PFSK-1 (cell line): Measurements from ENCODE around the gene ZAP70.

ENCODE experiments used
- FOXP2 ChIP-seq: optimal IDR thresholded peaks from 2 replicates; pipeline ENCODE3; 2011; ENCODE audit warnings: borderline replicate concordance, control low read depth, inconsistent platforms; ENCODE audit not compliant: insufficient read depth; ENCODE audit errors: extremely low read length, extremely low read depth
- POLR2AphosphoS5 ChIP-seq: IDR thresholded peaks from 2 replicates; pipeline ENCODE4 v1.6.1; 2012; ENCODE audit warnings: low read depth, mild to moderate bottlenecking, control low read depth, low read length, moderate library complexity
- SIN3A ChIP-seq: IDR thresholded peaks from 2 replicates; pipeline ENCODE4 v1.6.1; 2012; ENCODE audit warnings: mild to moderate bottlenecking, low read length, moderate library complexity, borderline replicate concordance; ENCODE audit not compliant: insufficient read depth
- TAF1 ChIP-seq: IDR thresholded peaks from 2 replicates; pipeline ENCODE4 v1.6.1; 2012; ENCODE audit warnings: low read length, control low read depth, borderline replicate concordance; ENCODE audit not compliant: insufficient read depth
- TF ChIP-seq, protein P1 (sequence below), 2 experiments: IDR thresholded peaks; 2 replicates each; pipeline versions ENCODE4 v1.6.1 to v1.8.0; 2011 to 2012; ENCODE audit warnings: low read depth in 2 of 2, low read length in 2 of 2, control low read depth in 1 of 2, inconsistent platforms in 1 of 2, mild to moderate bottlenecking in 1 of 2, moderate library complexity in 1 of 2; ENCODE audit not compliant: insufficient read depth in 1 of 2

- TF ChIP-seq POLR2AphosphoS5 (no peak), SIN3A (no peak), TAF1 (no peak), FOXP2 (no peak)
- TF ChIP-seq, protein P1, sequence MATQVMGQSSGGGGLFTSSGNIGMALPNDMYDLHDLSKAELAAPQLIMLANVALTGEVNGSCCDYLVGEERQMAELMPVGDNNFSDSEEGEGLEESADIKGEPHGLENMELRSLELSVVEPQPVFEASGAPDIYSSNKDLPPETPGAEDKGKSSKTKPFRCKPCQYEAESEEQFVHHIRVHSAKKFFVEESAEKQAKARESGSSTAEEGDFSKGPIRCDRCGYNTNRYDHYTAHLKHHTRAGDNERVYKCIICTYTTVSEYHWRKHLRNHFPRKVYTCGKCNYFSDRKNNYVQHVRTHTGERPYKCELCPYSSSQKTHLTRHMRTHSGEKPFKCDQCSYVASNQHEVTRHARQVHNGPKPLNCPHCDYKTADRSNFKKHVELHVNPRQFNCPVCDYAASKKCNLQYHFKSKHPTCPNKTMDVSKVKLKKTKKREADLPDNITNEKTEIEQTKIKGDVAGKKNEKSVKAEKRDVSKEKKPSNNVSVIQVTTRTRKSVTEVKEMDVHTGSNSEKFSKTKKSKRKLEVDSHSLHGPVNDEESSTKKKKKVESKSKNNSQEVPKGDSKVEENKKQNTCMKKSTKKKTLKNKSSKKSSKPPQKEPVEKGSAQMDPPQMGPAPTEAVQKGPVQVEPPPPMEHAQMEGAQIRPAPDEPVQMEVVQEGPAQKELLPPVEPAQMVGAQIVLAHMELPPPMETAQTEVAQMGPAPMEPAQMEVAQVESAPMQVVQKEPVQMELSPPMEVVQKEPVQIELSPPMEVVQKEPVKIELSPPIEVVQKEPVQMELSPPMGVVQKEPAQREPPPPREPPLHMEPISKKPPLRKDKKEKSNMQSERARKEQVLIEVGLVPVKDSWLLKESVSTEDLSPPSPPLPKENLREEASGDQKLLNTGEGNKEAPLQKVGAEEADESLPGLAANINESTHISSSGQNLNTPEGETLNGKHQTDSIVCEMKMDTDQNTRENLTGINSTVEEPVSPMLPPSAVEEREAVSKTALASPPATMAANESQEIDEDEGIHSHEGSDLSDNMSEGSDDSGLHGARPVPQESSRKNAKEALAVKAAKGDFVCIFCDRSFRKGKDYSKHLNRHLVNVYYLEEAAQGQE (IDR thresholded peaks at IDR 0.05; ENCODE audit: insufficient read depth in 1 of 2, low read depth in 2 of 2, low read length in 2 of 2): no peak
Measured at GRCh38 chr2:97759727-97760407, 46.5 kb downstream of the ZAP70 start.
